ENCODE data around the gene HOXB3.

The HOXB3 gene

GRCh38 chr17:48626245-48627117 lies 36.4 kb upstream of the HOXB3 start, which contains the start of gene HOXB9 (continued):
- TF ChIP-seq TSHZ1 (tag by site-specific recombination; IDR thresholded peaks at IDR 0.05; ENCODE audit: borderline replicate concordance): peak; percentile 99
- peak; percentile 95 for TF ChIP-seq ZBTB20 (tag by site-specific recombination; IDR thresholded peaks at IDR 0.05)
- no peak for TF ChIP-seq ZNF658 (tag by site-specific recombination; IDR thresholded peaks at IDR 0.05)
- peak; percentile 88 for TF ChIP-seq HIC1 (tag by site-specific recombination; IDR thresholded peaks at IDR 0.05)
- no peak for TF ChIP-seq ZNF664 (tag by site-specific recombination; IDR thresholded peaks at IDR 0.05)
- TF ChIP-seq ZFP3 (tag by site-specific recombination; IDR thresholded peaks at IDR 0.05; ENCODE audit: low read depth): no peak
- TF ChIP-seq ZSCAN5A (tag by site-specific recombination; IDR thresholded peaks at IDR 0.05): no peak
- peak; percentile 91 for TF ChIP-seq KLF10 (tag by site-specific recombination; IDR thresholded peaks at IDR 0.05)
- TF ChIP-seq KLF8 (tag by site-specific recombination; IDR thresholded peaks at IDR 0.05): peak; percentile 89
- TF ChIP-seq ZNF830 (tag by site-specific recombination; IDR thresholded peaks at IDR 0.05; ENCODE audit: low read depth): no peak
- no peak for TF ChIP-seq ELK4 (IDR thresholded peaks at IDR 0.05; ENCODE audit: borderline replicate concordance, low read depth, low read length)
- no peak for TF ChIP-seq SCRT1 (tag by site-specific recombination; IDR thresholded peaks at IDR 0.05; ENCODE audit: borderline replicate concordance)
- no peak for TF ChIP-seq ZNF48 (tag by site-specific recombination; IDR thresholded peaks at IDR 0.05)
- peak; percentile 93 for TF ChIP-seq ZNF660 (tag by site-specific recombination; IDR thresholded peaks at IDR 0.05)
- no peak for TF ChIP-seq ZNF670 (tag by site-specific recombination; IDR thresholded peaks at IDR 0.05; ENCODE audit: low read depth)
- no peak for TF ChIP-seq ZNF473 (tag by site-specific recombination; IDR thresholded peaks at IDR 0.05)
- TF ChIP-seq FEZF1 (tag by site-specific recombination; IDR thresholded peaks at IDR 0.05): peak; percentile 80
- TF ChIP-seq ATF2 (tag by site-specific recombination; IDR thresholded peaks at IDR 0.05; ENCODE audit: low read depth): peak; percentile 95
- TF ChIP-seq ZNF791 (tag by site-specific recombination; IDR thresholded peaks at IDR 0.05): no peak
- TF ChIP-seq, protein P1, sequence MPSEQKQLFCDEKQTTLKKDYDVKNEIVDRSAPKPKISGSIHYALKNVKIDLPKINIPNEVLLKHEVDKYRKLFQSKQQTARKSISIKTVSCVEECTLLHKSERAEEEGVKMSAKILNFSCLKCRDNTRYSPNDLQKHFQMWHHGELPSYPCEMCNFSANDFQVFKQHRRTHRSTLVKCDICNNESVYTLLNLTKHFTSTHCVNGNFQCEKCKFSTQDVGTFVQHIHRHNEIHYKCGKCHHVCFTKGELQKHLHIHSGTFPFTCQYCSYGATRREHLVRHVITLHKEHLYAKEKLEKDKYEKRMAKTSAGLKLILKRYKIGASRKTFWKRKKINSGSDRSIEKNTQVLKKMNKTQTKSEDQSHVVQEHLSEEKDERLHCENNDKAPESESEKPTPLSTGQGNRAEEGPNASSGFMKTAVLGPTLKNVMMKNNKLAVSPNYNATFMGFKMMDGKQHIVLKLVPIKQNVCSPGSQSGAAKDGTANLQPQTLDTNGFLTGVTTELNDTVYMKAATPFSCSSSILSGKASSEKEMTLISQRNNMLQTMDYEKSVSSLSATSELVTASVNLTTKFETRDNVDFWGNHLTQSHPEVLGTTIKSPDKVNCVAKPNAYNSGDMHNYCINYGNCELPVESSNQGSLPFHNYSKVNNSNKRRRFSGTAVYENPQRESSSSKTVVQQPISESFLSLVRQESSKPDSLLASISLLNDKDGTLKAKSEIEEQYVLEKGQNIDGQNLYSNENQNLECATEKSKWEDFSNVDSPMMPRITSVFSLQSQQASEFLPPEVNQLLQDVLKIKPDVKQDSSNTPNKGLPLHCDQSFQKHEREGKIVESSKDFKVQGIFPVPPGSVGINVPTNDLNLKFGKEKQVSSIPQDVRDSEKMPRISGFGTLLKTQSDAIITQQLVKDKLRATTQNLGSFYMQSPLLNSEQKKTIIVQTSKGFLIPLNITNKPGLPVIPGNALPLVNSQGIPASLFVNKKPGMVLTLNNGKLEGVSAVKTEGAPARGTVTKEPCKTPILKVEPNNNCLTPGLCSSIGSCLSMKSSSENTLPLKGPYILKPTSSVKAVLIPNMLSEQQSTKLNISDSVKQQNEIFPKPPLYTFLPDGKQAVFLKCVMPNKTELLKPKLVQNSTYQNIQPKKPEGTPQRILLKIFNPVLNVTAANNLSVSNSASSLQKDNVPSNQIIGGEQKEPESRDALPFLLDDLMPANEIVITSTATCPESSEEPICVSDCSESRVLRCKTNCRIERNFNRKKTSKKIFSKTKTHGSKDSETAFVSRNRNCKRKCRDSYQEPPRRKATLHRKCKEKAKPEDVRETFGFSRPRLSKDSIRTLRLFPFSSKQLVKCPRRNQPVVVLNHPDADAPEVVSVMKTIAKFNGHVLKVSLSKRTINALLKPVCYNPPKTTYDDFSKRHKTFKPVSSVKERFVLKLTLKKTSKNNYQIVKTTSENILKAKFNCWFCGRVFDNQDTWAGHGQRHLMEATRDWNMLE (tag by site-specific recombination; conservative IDR thresholded peaks at IDR 0.05; ENCODE audit: low read depth): no peak
- no peak for TF ChIP-seq ZNF19 (tag by site-specific recombination; IDR thresholded peaks at IDR 0.05; ENCODE audit: low read depth)
- no peak for TF ChIP-seq ZNF776 (tag by site-specific recombination; IDR thresholded peaks at IDR 0.05; ENCODE audit: borderline replicate concordance)
- TF ChIP-seq, protein P2, sequence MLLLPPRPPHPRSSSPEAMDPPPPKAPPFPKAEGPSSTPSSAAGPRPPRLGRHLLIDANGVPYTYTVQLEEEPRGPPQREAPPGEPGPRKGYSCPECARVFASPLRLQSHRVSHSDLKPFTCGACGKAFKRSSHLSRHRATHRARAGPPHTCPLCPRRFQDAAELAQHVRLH (tag by site-specific recombination; IDR thresholded peaks at IDR 0.05): peak; percentile 52; the same call in 1 of the 2 replicates
- peak; percentile 31 for TF ChIP-seq ZNF501 (tag by site-specific recombination; IDR thresholded peaks at IDR 0.05)

Data from HEK293 (cell line).